HL-60 (cell line): ENCODE results near the gene SLC9A1.

ENCODE experiments used
- DNase-seq, 2 experiments: peaks; one replicate each; pipeline ENCODE4 v3.0.0-alpha.2; 2010 to 2020; ENCODE audit warnings: low read depth in 1 of 2, low spot score in 1 of 2
- H3K27ac ChIP-seq: fragments of 250-450 bp; sonication (Bioruptor Pico); replicated peaks from 2 replicates; pipeline ENCODE4 v1.5.1; 2020; ENCODE audit warnings: mild to moderate bottlenecking, moderate library complexity
- H3K27me3 ChIP-seq: fragments of 250-450 bp; sonication (Bioruptor Pico); 2 replicates; pipeline ENCODE4 v1.5.1; 2021; ENCODE audit warnings: mild to moderate bottlenecking, moderate library complexity; ENCODE audit not compliant: insufficient read depth, poor library complexity, severe bottlenecking
- H3K4me3 ChIP-seq: replicated peaks from 2 replicates; pipeline ENCODE4 v1.5.1; 2011; ENCODE audit warnings: mild to moderate bottlenecking, control low read depth, low read length; ENCODE audit not compliant: insufficient read depth
- CTCF ChIP-seq: IDR thresholded peaks from one replicate; pipeline ENCODE4 v1.5.1; 2011; ENCODE audit warnings: low read length, control low read depth, inconsistent platforms; ENCODE audit not compliant: insufficient read depth
- GABPA ChIP-seq: IDR thresholded peaks from 2 replicates; pipeline ENCODE4 v1.6.1; 2012; ENCODE audit warnings: low read depth
- POLR2AphosphoS5 ChIP-seq: IDR thresholded peaks from 2 replicates; pipeline ENCODE4 v1.6.1; 2012; ENCODE audit warnings: low read depth
- REST ChIP-seq: IDR thresholded peaks from 2 replicates; pipeline ENCODE4 v1.6.1; 2012; ENCODE audit warnings: low read depth; ENCODE audit not compliant: insufficient replicate concordance
- SPI1 ChIP-seq: IDR thresholded peaks from 2 replicates; pipeline ENCODE4 v1.6.1; 2012; ENCODE audit warnings: low read depth, mild to moderate bottlenecking, borderline replicate concordance

Gene SLC9A1

GRCh38 chr1:27150641-27151040 is 4.3 kb downstream of the SLC9A1 start:
- H3K27me3 ChIP-seq: no peaks in the 10 kb centered on the region
- no peak overlapping the region for H3K27ac ChIP-seq
- TF ChIP-seq SPI1 (no peak), POLR2AphosphoS5 (no peak), REST (no peak), CTCF (no peak), GABPA (no peak)
- H3K4me3 ChIP-seq: no peak overlapping the region
- DNase-seq: no peak

- Histone ChIP-seq H3K27ac (no peak overlapping the region), H3K27me3 (no peaks in the 10 kb centered on the region), H3K4me3 (no peak overlapping the region)
- DNase-seq: no peak
- no peak for TF ChIP-seq GABPA
- TF ChIP-seq CTCF: no peak
- TF ChIP-seq POLR2AphosphoS5: no peak
- TF ChIP-seq REST: no peak
- TF ChIP-seq SPI1: no peak
Measured at GRCh38 chr1:27150183-27150582, 4.7 kb downstream of the SLC9A1 start.

- no peak overlapping the region for H3K4me3 ChIP-seq
- no peak overlapping the region for H3K27ac ChIP-seq
- no peak for TF ChIP-seq REST
- no peaks in the 10 kb centered on the region for H3K27me3 ChIP-seq
- DNase-seq: no peak
Measured at GRCh38 chr1:27149762-27150113, 5.2 kb downstream of the SLC9A1 start.
